HL-60 (cell line): ENCODE measurements around the gene TMEM25.

Experiments
- DNase-seq, 2 experiments: peaks; one replicate each; pipeline ENCODE4 v3.0.0-alpha.2; 2010 to 2020; ENCODE audit warnings: low read depth in 1 of 2, low spot score in 1 of 2
- H3K27ac ChIP-seq: fragments of 250-450 bp; sonication (Bioruptor Pico); replicated peaks from 2 replicates; pipeline ENCODE4 v1.5.1; 2020; ENCODE audit warnings: mild to moderate bottlenecking, moderate library complexity
- H3K27me3 ChIP-seq: fragments of 250-450 bp; sonication (Bioruptor Pico); 2 replicates; pipeline ENCODE4 v1.5.1; 2021; ENCODE audit warnings: mild to moderate bottlenecking, moderate library complexity; ENCODE audit not compliant: insufficient read depth, poor library complexity, severe bottlenecking
- H3K4me3 ChIP-seq: replicated peaks from 2 replicates; pipeline ENCODE4 v1.5.1; 2011; ENCODE audit warnings: mild to moderate bottlenecking, control low read depth, low read length; ENCODE audit not compliant: insufficient read depth
- GABPA ChIP-seq: IDR thresholded peaks from 2 replicates; pipeline ENCODE4 v1.6.1; 2012; ENCODE audit warnings: low read depth
- POLR2AphosphoS5 ChIP-seq: IDR thresholded peaks from 2 replicates; pipeline ENCODE4 v1.6.1; 2012; ENCODE audit warnings: low read depth
- SPI1 ChIP-seq: IDR thresholded peaks from 2 replicates; pipeline ENCODE4 v1.6.1; 2012; ENCODE audit warnings: low read depth, mild to moderate bottlenecking, borderline replicate concordance
- TF ChIP-seq, protein P1 (sequence below): IDR thresholded peaks from 2 replicates; pipeline ENCODE4 v1.6.1; 2012; ENCODE audit warnings: low read depth; ENCODE audit not compliant: insufficient replicate concordance
- TF ChIP-seq, protein P2 (sequence below): IDR thresholded peaks from one replicate; pipeline ENCODE4 v1.5.1; 2011; ENCODE audit warnings: low read length, control low read depth, inconsistent platforms; ENCODE audit not compliant: insufficient read depth

Gene TMEM25

DNA sequence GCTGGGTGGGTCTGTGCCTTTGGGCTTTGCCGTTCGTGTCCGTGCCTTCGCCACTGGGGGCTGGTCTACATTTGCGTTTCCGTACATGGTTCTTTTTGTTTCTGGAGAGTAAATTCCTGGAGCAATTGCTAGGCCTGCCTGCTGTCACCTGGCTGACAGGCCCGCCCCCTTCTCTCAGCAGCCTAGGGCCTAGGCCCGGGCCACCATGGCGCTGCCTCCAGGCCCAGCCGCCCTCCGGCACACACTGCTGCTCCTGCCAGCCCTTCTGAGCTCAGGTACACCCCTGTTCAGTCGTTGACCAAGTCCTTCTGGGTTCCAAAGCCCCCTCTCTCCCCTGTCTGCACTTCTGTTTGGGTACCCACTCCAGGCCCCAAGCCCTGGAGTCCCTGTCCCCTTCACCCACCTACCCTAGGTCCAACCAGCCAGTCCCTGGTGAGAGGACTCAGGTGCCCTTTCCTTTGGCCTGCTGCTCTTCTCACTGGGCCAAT, 649 bp downstream of the TMEM25 start:
- H3K27ac ChIP-seq: no peak overlapping the region
- no peak for DNase-seq

DNA sequence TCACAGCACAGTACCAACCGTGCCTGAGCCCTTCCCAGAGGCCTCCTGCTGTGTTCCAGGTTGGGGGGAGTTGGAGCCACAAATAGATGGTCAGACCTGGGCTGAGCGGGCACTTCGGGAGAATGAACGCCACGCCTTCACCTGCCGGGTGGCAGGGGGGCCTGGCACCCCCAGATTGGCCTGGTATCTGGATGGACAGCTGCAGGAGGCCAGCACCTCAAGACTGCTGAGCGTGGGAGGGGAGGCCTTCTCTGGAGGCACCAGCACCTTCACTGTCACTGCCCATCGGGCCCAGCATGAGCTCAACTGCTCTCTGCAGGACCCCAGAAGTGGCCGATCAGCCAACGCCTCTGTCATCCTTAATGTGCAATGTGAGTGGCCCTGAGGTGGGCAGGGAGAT, 1.1 kb downstream of the TMEM25 start:
- no peak overlapping the region for H3K4me3 ChIP-seq
- TF ChIP-seq, protein P1, sequence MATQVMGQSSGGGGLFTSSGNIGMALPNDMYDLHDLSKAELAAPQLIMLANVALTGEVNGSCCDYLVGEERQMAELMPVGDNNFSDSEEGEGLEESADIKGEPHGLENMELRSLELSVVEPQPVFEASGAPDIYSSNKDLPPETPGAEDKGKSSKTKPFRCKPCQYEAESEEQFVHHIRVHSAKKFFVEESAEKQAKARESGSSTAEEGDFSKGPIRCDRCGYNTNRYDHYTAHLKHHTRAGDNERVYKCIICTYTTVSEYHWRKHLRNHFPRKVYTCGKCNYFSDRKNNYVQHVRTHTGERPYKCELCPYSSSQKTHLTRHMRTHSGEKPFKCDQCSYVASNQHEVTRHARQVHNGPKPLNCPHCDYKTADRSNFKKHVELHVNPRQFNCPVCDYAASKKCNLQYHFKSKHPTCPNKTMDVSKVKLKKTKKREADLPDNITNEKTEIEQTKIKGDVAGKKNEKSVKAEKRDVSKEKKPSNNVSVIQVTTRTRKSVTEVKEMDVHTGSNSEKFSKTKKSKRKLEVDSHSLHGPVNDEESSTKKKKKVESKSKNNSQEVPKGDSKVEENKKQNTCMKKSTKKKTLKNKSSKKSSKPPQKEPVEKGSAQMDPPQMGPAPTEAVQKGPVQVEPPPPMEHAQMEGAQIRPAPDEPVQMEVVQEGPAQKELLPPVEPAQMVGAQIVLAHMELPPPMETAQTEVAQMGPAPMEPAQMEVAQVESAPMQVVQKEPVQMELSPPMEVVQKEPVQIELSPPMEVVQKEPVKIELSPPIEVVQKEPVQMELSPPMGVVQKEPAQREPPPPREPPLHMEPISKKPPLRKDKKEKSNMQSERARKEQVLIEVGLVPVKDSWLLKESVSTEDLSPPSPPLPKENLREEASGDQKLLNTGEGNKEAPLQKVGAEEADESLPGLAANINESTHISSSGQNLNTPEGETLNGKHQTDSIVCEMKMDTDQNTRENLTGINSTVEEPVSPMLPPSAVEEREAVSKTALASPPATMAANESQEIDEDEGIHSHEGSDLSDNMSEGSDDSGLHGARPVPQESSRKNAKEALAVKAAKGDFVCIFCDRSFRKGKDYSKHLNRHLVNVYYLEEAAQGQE: no peak
- TF ChIP-seq GABPA (no peak), POLR2AphosphoS5 (no peak), SPI1 (no peak)
- TF ChIP-seq, protein P2, sequence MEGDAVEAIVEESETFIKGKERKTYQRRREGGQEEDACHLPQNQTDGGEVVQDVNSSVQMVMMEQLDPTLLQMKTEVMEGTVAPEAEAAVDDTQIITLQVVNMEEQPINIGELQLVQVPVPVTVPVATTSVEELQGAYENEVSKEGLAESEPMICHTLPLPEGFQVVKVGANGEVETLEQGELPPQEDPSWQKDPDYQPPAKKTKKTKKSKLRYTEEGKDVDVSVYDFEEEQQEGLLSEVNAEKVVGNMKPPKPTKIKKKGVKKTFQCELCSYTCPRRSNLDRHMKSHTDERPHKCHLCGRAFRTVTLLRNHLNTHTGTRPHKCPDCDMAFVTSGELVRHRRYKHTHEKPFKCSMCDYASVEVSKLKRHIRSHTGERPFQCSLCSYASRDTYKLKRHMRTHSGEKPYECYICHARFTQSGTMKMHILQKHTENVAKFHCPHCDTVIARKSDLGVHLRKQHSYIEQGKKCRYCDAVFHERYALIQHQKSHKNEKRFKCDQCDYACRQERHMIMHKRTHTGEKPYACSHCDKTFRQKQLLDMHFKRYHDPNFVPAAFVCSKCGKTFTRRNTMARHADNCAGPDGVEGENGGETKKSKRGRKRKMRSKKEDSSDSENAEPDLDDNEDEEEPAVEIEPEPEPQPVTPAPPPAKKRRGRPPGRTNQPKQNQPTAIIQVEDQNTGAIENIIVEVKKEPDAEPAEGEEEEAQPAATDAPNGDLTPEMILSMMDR: no peak
- no peak for DNase-seq
- no peak overlapping the region for H3K27ac ChIP-seq
- no peaks in the 10 kb centered on the region for H3K27me3 ChIP-seq

More for the DNA sequence above, 649 bp downstream of the TMEM25 start:
- TF ChIP-seq POLR2AphosphoS5: no peak
- TF ChIP-seq, protein P1: no peak
- TF ChIP-seq SPI1: no peak
- TF ChIP-seq, protein P2: no peak
- TF ChIP-seq GABPA: no peak
- no peaks in the 10 kb centered on the region for H3K27me3 ChIP-seq
- no peak overlapping the region for H3K4me3 ChIP-seq

GRCh38 chr11:118532852-118533768, 2.1 kb downstream of the TMEM25 start:
- no peaks in the 10 kb centered on the region for H3K27me3 ChIP-seq
- TF ChIP-seq, protein P2: no peak
- TF ChIP-seq GABPA (no peak), POLR2AphosphoS5 (no peak), SPI1 (no peak)
- TF ChIP-seq, protein P1: no peak
- H3K4me3 ChIP-seq: no peak overlapping the region
- DNase-seq: no peak
- no peak overlapping the region for H3K27ac ChIP-seq
